Activated naive CD4-positive, alpha-beta T cell treated with Interleukin-2 at 50 U/mL for 16 hours (primary cell): ENCODE results near the gene ATAT1.
A peak's percentile ranks its signal among the peaks of the same experiment; 100 is the strongest.

Experiments used
- DNase-seq: peaks from one replicate; pipeline ENCODE4 v3.0.0-alpha.2; 2020

Gene ATAT1

DNA sequence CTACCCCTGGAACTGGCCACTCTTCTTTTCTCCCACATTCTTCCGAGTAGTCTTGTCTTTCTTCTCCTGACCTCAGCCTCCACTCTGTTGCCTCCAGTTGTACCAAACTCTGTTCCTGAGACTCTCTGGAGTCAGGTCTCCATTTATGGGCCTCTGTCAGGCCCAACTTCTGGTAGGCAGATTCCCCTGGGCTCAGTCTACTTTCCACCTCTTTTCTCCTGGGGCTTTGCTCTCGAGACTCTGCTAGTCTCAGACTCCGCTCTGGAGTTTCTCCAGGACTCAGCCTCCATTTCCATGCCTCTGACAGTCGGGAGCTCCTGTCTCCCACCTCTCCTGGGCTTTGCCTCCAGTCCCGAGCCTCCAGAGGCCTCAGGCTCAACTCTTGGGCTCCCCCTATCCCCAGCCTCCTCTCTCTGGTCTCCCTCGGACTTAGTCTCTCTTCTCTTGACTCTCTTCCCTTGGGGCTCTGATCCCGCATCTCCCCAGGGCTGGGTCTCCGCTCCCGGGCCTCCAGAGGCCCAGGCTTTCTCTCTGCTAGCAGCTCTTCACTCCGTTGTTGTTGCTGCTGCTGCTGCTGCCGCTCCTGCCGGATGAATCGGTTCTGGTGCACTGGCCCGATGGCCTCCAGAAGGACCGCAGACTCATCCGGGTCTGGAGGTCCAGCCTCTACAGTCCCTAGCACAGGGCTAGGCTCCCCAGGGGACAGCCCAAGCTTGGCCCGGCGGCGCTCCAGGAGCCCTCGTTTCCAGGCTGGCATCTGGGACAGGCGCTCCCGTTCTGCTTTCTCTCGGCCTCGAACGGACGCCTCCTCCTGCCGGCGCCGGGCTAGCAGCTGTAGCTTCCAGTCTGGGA, 58.7 kb downstream of the ATAT1 start:
- no peak for DNase-seq

DNA sequence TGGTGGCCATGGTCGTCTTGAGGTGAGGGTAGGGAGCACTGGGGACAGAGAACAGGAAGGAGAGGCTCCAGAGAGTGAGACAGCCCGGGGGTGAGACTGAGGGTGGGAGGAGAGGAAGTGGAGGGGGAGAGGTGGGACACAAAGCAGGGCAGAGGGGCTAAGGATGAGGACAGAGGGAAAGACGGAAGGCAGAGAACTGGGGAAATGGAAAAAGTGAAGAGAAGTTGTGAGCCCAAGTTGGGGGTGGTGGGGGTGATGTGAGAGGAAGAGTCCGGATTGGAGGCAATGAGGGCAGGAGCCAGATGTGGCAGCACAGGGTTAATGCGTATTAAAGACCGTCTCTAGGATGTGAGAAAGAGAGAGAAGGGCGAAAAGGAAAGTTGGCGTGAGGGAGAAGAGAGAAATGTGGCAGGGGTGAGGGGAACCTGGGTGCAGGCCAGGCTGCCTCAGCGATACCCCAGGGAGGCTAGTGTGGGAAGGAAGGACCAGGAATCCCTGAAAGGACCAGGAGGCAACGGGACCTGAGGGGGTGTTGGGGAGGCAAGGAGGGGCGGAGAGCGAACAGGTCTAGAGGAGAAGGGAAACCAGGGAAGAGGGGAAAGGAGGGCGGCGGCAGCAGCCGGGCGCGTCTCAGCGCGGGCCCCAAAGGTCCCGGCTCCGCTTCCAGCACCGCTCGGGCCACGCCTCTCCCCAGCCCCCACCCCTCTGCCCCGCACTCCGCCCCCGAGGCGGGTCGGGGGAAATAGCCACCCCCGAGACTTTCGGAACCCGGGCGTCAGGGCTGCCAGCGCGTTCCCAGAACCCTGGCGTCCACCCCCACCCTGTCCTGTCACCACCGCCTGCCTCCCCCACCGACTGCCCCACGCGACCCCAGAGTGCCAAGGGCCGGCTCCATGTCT, 59.6 kb downstream of the ATAT1 start, which contains the start of gene PPP1R18:
Gene PPP1R18 (minus strand): TSS at position 637 of the 899 bp plus-strand sequence. CDS start 627 bp downstream, at position 10.
- DNase-seq = peak; percentile 90

DNA sequence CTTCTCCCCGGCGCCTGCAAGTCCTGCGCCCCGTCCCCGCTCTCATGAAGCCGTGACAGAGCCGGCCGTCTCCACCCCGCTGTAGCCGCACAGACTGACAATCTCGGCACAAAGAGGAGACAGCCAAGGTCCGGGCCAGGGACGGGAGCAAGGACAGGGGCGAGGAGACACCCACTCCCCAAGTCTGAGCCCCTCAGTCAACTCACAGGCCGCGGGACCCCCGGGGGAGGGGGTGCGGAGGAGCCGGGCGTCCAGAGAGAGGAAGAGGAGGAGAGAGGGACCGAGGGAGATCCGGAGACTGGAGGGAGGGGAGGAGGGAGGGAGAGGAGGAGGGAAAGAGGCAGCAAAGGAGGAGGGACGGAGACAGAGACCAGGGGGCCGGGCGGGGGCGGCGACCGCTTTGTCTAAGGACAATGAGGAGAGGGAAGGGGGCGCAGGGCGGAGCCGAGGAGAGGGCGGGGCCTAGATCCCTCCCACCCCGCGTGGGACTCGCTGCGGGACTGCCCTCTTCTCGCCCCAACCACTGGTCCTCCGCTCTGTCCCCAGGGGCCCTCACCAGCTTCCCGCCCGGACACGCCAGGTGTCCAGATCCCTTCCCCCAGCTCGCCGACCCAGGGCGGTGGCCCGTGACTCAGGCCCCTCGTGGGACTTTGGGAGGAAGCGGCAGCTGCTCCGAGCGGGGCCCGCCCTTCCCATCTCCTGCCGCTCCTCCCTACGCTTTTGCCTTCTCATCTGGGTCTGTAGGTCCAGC, 60.4 kb downstream of the ATAT1 start:
- peak; percentile 85 for DNase-seq

DNA sequence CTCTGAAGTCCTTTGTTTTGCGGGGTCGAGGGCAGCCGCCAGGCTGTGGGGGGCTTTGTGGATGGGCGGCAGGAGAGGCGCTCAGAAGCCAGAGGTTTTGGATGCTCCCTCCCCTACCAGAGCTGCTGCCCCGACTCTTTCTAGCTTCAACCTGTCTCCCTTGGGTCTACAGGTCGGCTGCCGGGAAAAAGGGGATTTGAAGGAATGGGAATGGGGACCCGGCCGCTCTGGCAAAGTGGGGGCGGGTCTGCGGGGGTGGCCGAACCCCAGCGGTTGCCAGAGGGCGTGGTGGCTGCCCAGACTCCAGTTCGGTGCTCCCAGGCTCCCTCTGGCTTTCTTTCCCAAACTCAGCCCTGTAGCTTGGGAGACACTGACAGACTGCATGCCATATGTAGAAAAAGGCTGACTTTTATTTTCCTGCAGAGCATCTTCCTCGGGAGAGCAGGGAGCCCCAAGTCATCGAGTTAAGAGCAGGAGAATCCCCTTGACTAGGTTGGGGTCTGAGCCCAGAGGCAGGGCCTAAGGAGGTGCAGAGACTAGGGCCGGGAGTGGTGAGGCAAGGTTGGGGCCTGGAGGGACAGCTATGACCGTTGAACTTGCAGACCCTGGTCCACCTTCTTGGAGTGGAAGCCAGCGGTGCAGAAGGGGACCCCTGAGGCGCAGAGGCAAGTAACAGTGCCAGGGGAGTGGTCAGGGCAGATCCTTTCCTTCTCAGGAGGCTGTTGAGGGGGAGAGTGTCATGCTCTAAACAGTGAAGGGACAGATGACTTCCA, 61.2 kb downstream of the ATAT1 start:
- DNase-seq = no peak

DNA sequence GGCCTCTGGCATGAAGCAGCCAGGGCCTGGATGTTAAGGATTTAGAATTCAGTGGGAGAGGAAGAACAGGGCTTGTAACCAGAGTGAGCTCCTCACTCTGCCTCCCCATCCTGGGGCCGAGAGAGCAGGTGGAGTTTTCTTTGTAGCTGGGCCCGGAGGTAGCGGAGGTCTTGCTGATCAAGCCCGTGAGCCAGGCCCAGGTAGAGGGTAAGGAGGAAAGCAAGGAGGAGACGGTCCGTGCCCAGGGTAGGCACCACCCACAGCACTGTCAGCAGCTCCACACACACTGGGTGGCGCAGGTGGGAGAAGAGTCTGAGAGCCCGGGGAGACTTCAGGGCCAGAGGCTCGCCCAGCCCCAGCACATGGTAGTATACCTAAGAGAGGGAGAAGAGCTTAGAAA, 61.9 kb downstream of the ATAT1 start:
- DNase-seq = no peak

DNA sequence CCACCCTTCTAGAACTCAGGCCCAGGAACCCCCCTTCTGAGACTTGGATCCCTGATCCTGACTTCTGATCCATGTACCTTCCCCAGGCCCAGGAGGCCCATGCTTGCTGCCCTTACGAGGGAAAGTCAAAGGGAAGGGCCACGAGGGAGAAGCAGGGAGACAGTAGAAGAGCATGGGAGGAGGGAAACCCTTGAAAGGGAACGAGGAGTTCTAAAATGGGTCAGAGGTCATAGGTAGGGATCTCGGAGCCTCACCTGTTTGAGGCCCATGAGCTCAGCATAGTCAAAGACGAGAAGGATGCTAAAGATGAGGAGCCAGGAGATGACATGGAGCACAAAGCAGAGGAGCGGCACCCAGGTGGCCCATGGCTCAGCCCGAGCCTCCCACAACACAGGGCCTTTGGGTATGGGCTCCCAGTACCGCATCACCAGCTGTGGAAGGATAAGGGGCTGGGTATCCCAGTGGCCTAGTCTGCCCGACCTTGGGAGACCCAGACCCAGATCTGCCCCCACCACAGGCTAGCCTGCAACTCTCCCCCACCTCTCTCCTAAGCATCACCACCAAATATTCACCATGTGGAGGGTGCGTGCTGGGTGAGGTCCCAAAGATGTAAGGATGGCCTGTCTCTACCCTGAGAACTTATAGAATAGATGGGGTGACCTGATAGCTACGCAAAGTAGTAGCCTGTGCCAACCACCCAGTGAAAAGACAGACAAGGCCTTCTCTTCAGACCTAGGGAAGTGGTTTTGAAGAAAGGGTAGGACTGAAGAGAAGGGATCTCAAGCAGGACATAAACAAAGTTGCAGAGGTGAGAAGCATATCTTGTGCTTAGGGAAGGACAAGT, 62.6 kb downstream of the ATAT1 start:
- DNase-seq = no peak

DNA sequence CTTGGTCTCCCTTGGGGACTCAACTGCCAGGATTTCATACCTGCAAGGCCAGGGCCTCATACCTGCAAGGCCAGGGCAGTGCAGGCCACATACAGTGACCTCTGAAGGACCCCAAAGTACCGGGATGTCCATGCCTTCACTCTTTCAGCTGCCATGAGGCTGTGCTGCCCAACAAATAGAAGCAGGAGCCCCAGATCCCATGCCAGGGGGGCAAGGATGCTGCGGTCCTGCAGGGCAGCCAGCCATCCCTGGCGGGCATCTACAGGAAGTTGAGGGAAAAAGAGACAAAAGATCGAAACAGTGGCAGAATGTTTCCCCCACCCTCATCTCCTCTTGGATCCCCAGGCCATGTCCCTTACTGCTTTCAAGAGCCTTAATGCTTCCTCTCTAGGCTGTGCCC, 63.3 kb downstream of the ATAT1 start:
- no peak for DNase-seq

DNA sequence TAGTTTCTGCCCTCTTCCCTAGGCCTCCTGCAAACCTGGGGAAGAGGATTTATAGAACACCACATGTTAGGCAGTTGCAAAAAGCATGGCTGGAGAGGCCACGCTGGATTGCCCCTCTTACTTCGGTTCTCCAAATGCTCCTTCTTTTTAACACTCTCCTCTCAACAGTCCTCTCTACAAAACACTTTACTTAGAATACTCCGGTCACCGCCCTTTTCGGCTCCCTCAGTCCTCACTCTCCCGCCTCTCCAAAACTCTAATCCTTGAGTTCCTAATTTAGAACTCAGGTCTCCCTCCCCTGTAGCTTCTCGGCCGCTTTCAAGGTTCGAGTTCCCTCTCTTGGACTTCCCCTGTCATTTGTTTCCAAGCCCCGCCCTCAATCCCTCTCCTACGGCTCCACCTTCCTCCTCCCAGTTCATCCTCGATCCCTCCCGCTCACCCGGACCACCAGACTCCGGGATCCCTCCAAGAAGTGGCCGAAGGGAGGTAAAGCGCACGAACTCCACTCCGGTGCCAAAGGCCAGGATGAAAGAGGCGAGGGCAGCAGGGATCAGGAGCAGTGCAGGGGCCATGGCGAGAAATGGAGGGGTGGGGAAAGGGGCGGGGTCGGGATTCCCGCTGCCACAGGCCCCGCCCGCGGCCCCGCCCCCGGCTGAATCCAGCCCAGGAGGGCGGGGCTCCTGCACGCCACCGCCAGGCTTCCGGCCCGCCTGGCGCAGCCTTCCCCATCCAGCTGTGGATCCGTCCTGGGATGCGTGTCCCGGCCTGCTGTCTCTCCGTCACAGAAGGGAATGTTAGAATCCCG, 63.9 kb downstream of the ATAT1 start, which contains the start of gene NRM:
Gene NRM (minus strand): TSS at position 582 of the 805 bp plus-strand sequence. CDS start 10 bp downstream, at position 572.
- peak; percentile 74 for DNase-seq

DNA sequence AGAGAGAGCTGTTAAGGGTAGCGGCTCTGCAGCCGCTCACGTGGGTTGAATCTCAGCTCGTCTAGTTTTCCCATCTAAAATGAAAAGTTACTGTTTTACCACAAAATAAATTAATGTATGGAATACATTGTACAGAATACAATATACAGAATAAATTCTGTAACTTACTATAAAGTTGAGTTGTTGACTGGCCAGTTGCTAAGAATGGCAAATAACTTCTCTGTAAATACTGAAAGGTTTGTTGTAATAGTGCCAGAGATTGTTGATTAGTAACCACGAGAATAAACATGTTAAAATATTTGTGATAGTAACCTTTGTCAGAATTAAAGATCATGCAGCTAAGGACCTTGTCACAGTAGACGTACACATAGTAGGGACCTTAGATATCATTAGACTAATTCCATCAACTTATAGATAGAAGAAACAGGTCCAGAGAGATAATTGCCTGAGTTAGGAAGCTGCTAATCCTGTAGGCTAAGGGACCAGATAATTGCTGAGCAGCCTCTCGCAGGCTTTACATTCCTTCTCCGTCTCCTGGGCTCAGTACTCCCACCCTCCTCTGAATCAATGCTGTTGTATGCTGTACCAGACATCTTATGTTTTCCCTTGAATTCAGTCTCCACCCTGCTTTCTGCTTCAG, 64.7 kb downstream of the ATAT1 start:
- DNase-seq = no peak
